Esophagus mucosa (tissue), 1 donor: Measurements from ENCODE around the gene ARHGAP6. TPM values are rescaled to one million over a fixed set of nuclear protein-coding genes. Genes with fewer than 3 reads are reported as not detected.
A peak's percentile ranks its signal among the peaks of the same experiment; 100 is the strongest.

Source experiments
- ATAC-seq: fragments of 200-7000 bp; cut with Tn5 transposase; one replicate; pipeline ENCODE4 v1.9.1; 2020
- total RNA-seq: library from RNA; stranded (reverse); gene quantifications from one replicate; pipeline ENCODE4 v1.2.4, GENCODE V29; 2023
- donor health status: DM: yes; HTN: yes; CAD: no.

The ARHGAP6 gene
- total RNA-seq, 1 donor from 2014 or later, result 0.56 TPM

- ATAC-seq, result no peak
Measured at GRCh38 chrX:11424903-11425674, 240.6 kb downstream of the ARHGAP6 start.

GRCh38 chrX:11423949-11424348 is 241.8 kb downstream of the ARHGAP6 start:
- no peak for ATAC-seq

GRCh38 chrX:11423362-11423818 is 242.3 kb downstream of the ARHGAP6 start:
- no peak for ATAC-seq

- no peak for ATAC-seq
Measured at GRCh38 chrX:11422525-11422857, 243.2 kb downstream of the ARHGAP6 start.

- no peak for ATAC-seq
Measured at GRCh38 chrX:11421805-11422524, 243.8 kb downstream of the ARHGAP6 start.

- ATAC-seq, result no peak
Measured at GRCh38 chrX:11420851-11421250, 244.9 kb downstream of the ARHGAP6 start.

- no peak for ATAC-seq
Measured at GRCh38 chrX:11419102-11419501, 246.6 kb downstream of the ARHGAP6 start.

GRCh38 chrX:11416600-11416999 is 249.1 kb downstream of the ARHGAP6 start:
- ATAC-seq, result no peak

- no peak for ATAC-seq
Measured at GRCh38 chrX:11414091-11414490, 251.6 kb downstream of the ARHGAP6 start.

GRCh38 chrX:11412715-11413623 is 252.8 kb downstream of the ARHGAP6 start:
- ATAC-seq, result no peak

- ATAC-seq, result no peak
Measured at GRCh38 chrX:11409957-11410356, 255.8 kb downstream of the ARHGAP6 start.

- ATAC-seq, result no peak
Measured at GRCh38 chrX:11408783-11409182, 256.9 kb downstream of the ARHGAP6 start.

GRCh38 chrX:11408109-11408405 is 257.7 kb downstream of the ARHGAP6 start:
- ATAC-seq, result no peak

GRCh38 chrX:11407331-11408108 is 258.2 kb downstream of the ARHGAP6 start:
- ATAC-seq, result peak; percentile 33

- ATAC-seq, result no peak
Measured at GRCh38 chrX:11406109-11406765, 259.5 kb downstream of the ARHGAP6 start.

- no peak for ATAC-seq
Measured at GRCh38 chrX:11403631-11404030, 262.1 kb downstream of the ARHGAP6 start.

GRCh38 chrX:11401966-11402365 is 263.8 kb downstream of the ARHGAP6 start:
- ATAC-seq, result no peak

- no peak for ATAC-seq
Measured at GRCh38 chrX:11399489-11400094, 266.1 kb downstream of the ARHGAP6 start.

- no peak for ATAC-seq
Measured at GRCh38 chrX:11398785-11399184, 266.9 kb downstream of the ARHGAP6 start.

- no peak for ATAC-seq
Measured at GRCh38 chrX:11398139-11398538, 267.6 kb downstream of the ARHGAP6 start.

- no peak for ATAC-seq
Measured at GRCh38 chrX:11397680-11398079, 268.0 kb downstream of the ARHGAP6 start.
